OCI-LY3 (cell line): ENCODE data around the gene SHROOM3.

Experiments used
- H2AFZ ChIP-seq: fragments of 200-600, 300-600 bp; shearing (Covaris generic); 2 replicates; pipeline ENCODE4 v1.6.0; 2014; ENCODE audit warnings: antibody characterized with exemption, low read depth, low read length
- H3K27ac ChIP-seq: fragments of 200-600, 300-600 bp; sonication (generic); 2 replicates; pipeline ENCODE4 v1.5.1; 2014; ENCODE audit warnings: mild to moderate bottlenecking, low read length, moderate library complexity, mixed read lengths
- H3K27me3 ChIP-seq: fragments of 200-600, 300-600 bp; sonication (generic); 2 replicates; pipeline ENCODE4 v1.6.1; 2014; ENCODE audit warnings: low read depth, low read length, mixed read lengths
- H3K36me3 ChIP-seq: fragments of 200-600, 300-600 bp; sonication (generic); replicated peaks from 2 replicates; pipeline ENCODE3; 2014; ENCODE audit warnings: low read depth, low read length, mixed read lengths
- H3K4me1 ChIP-seq: fragments of 300-600, 200-600 bp; sonication (generic); 2 replicates; pipeline ENCODE4 v1.6.1; 2014; ENCODE audit warnings: low read length, mixed read lengths
- H3K4me2 ChIP-seq: fragments of 200-600, 300-600 bp; sonication (generic); 2 replicates; pipeline ENCODE4 v1.6.1; 2014; ENCODE audit warnings: low read length, mixed read lengths
- H3K4me3 ChIP-seq: fragments of 300-600, 200-600 bp; sonication (generic); 2 replicates; pipeline ENCODE4 v1.5.1; 2014; ENCODE audit warnings: antibody characterized with exemption, mild to moderate bottlenecking, low read length, moderate library complexity
- H3K79me2 ChIP-seq: fragments of 300-600, 200-600 bp; shearing (Covaris generic); 2 replicates; pipeline ENCODE4 v1.6.1; 2014; ENCODE audit warnings: mild to moderate bottlenecking, low read length, mixed read lengths
- H3K9ac ChIP-seq: fragments of 300-600, 200-600 bp; shearing (Covaris generic); 2 replicates; pipeline ENCODE4 v1.6.0; 2014; ENCODE audit warnings: mild to moderate bottlenecking, low read length, moderate library complexity
- H3K9me3 ChIP-seq: fragments of 200-600, 300-600 bp; shearing (Covaris generic); 2 replicates; pipeline ENCODE4 v1.6.1; 2014; ENCODE audit warnings: low read length, mixed read lengths; ENCODE audit not compliant: insufficient read depth
- H4K20me1 ChIP-seq: fragments of 200-600, 300-600 bp; sonication (generic); 2 replicates; pipeline ENCODE4 v1.6.1; 2016; ENCODE audit warnings: low read length, mixed read lengths; ENCODE audit not compliant: insufficient read depth
- EZH2phosphoT487 ChIP-seq: fragments of 200-600 bp; shearing (Covaris generic); IDR thresholded peaks from 2 replicates; pipeline ENCODE4 v1.6.1; 2018; ENCODE audit warnings: antibody characterized with exemption, mixed run types, low read depth
- TF ChIP-seq, protein P1 (sequence below): fragments of 200-600, 300-600 bp; sonication (generic); IDR thresholded peaks from 2 replicates; pipeline ENCODE4 v1.5.1; 2014; ENCODE audit warnings: antibody characterized with exemption, low read length, low read depth

The SHROOM3 gene

DNA sequence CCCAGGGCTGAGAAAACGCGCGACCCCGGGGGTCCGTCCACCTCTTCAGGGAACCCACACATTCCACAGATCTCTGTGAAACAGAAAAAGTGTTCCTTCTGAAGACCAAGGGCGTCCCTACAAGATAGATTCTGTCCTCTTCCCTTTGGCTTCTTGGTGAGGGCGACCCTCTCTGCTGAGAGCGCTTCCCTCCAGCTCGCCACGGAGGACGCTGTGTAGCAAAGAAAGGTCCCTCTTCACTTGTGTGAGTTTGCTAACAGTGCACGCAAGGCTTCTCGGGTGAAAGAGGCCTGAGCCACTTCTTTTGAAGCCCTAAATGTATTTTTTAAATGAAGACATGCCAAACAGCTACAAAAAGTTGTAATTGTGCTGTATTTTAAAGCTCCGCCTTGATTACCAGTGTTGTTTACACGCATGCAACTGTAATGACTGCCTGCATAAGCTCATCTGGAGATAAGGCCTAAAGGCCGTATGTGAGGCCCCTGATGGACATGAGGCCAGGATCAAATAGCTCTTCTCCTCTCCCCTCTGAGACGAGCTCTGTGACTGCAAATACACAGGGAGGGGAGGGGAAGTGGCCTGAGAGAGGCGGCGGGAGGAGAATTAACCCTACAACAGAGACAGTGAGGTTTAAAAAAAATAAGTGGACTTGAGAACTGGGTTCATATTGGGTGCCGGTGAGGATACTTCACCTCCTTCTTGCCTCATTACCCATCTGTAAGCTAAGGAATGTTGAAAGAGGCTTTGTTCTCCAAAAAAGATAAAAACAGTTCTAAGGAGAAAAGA lies 367.4 kb downstream of the SHROOM3 start:
- Histone ChIP-seq H3K9me3 (peaks cover 2% of the 10 kb centered on the region; the same call in 1 of the 2 replicates), H3K27ac (no peak overlapping the region), H3K4me3 (no peak overlapping the region), H3K27me3 (no peaks in the 10 kb centered on the region), H3K36me3 (peaks cover 12% of the 10 kb centered on the region), H3K4me2 (no peak overlapping the region), H3K9ac (no peak overlapping the region), H4K20me1 (no peaks in the 10 kb centered on the region), H3K79me2 (no peaks in the 10 kb centered on the region), H2AFZ (no peak overlapping the region), H3K4me1 (peaks cover 13% of the 10 kb centered on the region)
- TF ChIP-seq, protein P1, sequence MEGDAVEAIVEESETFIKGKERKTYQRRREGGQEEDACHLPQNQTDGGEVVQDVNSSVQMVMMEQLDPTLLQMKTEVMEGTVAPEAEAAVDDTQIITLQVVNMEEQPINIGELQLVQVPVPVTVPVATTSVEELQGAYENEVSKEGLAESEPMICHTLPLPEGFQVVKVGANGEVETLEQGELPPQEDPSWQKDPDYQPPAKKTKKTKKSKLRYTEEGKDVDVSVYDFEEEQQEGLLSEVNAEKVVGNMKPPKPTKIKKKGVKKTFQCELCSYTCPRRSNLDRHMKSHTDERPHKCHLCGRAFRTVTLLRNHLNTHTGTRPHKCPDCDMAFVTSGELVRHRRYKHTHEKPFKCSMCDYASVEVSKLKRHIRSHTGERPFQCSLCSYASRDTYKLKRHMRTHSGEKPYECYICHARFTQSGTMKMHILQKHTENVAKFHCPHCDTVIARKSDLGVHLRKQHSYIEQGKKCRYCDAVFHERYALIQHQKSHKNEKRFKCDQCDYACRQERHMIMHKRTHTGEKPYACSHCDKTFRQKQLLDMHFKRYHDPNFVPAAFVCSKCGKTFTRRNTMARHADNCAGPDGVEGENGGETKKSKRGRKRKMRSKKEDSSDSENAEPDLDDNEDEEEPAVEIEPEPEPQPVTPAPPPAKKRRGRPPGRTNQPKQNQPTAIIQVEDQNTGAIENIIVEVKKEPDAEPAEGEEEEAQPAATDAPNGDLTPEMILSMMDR: no peak
- TF ChIP-seq EZH2phosphoT487: no peak

- Histone ChIP-seq H3K4me3 (no peak overlapping the region), H3K27ac (no peak overlapping the region), H4K20me1 (no peaks in the 10 kb centered on the region), H3K9ac (no peak overlapping the region), H3K9me3 (peaks cover 2% of the 10 kb centered on the region; the same call in 1 of the 2 replicates), H2AFZ (no peak overlapping the region), H3K4me1 (peaks cover 13% of the 10 kb centered on the region), H3K36me3 (peaks cover 12% of the 10 kb centered on the region), H3K4me2 (no peak overlapping the region), H3K27me3 (no peaks in the 10 kb centered on the region), H3K79me2 (no peaks in the 10 kb centered on the region)
- TF ChIP-seq, protein P1: no peak
- no peak for TF ChIP-seq EZH2phosphoT487
Observed at GRCh38 chr4:76803522-76803921, 368.5 kb downstream of the SHROOM3 start.

DNA sequence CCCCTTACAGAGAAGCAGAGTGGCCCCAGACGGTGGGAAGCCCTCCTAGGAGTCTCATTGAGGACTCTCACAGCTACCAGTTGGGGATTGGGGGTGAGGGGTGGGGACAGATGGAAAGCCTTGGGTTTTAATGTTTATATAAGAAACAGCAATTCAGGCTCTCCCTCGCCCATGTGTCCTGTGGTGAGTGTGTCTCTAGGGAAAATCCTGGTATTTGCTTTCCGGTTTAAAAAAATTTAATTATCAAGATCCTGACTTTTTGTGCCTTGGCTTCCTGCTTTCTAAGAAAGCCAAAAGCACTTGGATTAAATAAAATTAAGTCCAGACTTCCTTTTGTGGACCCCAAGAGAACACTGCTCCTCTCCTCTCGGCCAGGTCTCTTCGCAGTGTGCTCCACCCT lies 369.1 kb downstream of the SHROOM3 start:
- H3K27me3 ChIP-seq: no peaks in the 10 kb centered on the region
- no peak for TF ChIP-seq EZH2phosphoT487
- TF ChIP-seq, protein P1: no peak
- no peak overlapping the region for H2AFZ ChIP-seq
- no peaks in the 10 kb centered on the region for H3K79me2 ChIP-seq
- peaks cover 7% of the 10 kb centered on the region for H3K36me3 ChIP-seq
- H3K4me1 ChIP-seq: peaks cover 9% of the 10 kb centered on the region
- H3K9ac ChIP-seq: no peak overlapping the region
- no peak overlapping the region for H3K27ac ChIP-seq
- H3K4me3 ChIP-seq: no peak overlapping the region
- no peaks in the 10 kb centered on the region for H4K20me1 ChIP-seq
- H3K4me2 ChIP-seq: no peak overlapping the region
- H3K9me3 ChIP-seq: peaks cover 2% of the 10 kb centered on the region; the same call in 1 of the 2 replicates

DNA sequence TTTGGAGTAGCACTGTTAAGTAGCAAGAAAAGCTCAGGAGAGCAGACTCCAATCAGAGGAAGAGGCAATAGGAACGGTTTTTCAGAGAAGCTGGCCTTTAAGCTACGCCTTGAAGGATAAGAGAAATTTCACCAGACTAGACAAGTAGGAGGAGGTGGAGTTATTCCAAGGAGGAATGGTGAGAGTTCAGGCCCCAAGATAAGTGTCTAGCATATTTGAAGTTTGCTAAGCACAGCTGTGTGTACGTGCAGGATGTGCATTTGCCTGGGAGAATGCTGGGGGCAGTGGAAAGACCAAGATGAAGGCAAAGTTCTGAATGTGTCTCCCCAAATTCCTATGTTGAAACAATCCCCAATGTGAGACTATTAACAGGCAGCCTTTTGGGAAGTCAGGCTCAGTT lies 371.3 kb downstream of the SHROOM3 start:
- Histone ChIP-seq H3K27me3 (no peaks in the 10 kb centered on the region), H2AFZ (no peak overlapping the region), H3K9me3 (no peaks in the 10 kb centered on the region), H3K79me2 (no peaks in the 10 kb centered on the region), H3K4me1 (no peaks in the 10 kb centered on the region), H3K27ac (no peak overlapping the region), H4K20me1 (no peaks in the 10 kb centered on the region), H3K4me2 (no peak overlapping the region), H3K9ac (no peak overlapping the region), H3K4me3 (no peak overlapping the region), H3K36me3 (no peaks in the 10 kb centered on the region)
- TF ChIP-seq, protein P1: no peak
- TF ChIP-seq EZH2phosphoT487: no peak
